Activated naive CD4-positive, alpha-beta T cell (primary cell): Measurements from ENCODE around the gene ENPP6.
"Not testable (repeated sequence)": the region's sequence is repeated elsewhere in the genome, so short reads cannot be mapped to it uniquely, and the experiment has no call there.

Source experiments
- DNase-seq, 4 experiments: peaks; one replicate each; lab custom pipeline; 2025; lab: John Stamatoyannopoulos, UW

Gene ENPP6

GRCh38 chr4:184148738-184149637, 68.7 kb downstream of the ENPP6 start:
- DNase-seq = no peak

- DNase-seq = no peak
These were observed 69.6 kb downstream of the ENPP6 start for GRCh38 chr4:184147858-184148737.

GRCh38 chr4:184146951-184147350, 70.7 kb downstream of the ENPP6 start:
- DNase-seq = no peak

- no peak for DNase-seq
These were observed 72.1 kb downstream of the ENPP6 start for GRCh38 chr4:184145596-184145995.

- DNase-seq = no peak
These were observed 73.7 kb downstream of the ENPP6 start for GRCh38 chr4:184143770-184144564.

- DNase-seq = no peak
These were observed 75.3 kb downstream of the ENPP6 start for GRCh38 chr4:184142121-184143000.

- not testable (repeated sequence) for DNase-seq
These were observed 76.8 kb downstream of the ENPP6 start for GRCh38 chr4:184140901-184141300.

- DNase-seq = no peak
These were observed 81.1 kb downstream of the ENPP6 start for GRCh38 chr4:184136525-184136924.

GRCh38 chr4:184126800-184127199, 90.9 kb downstream of the ENPP6 start:
- DNase-seq = no peak

- DNase-seq = no peak
These were observed 94.9 kb downstream of the ENPP6 start for GRCh38 chr4:184122631-184123408.

GRCh38 chr4:184120549-184121127, 97.0 kb downstream of the ENPP6 start:
- no peak for DNase-seq

- DNase-seq = no peak
These were observed 99.9 kb downstream of the ENPP6 start for GRCh38 chr4:184117662-184118199.

- DNase-seq = no peak
These were observed 102.3 kb downstream of the ENPP6 start for GRCh38 chr4:184115399-184115798.

- no peak for DNase-seq
These were observed 103.2 kb downstream of the ENPP6 start for GRCh38 chr4:184114431-184114830.

GRCh38 chr4:184112006-184112550, 105.6 kb downstream of the ENPP6 start:
- DNase-seq = no peak

GRCh38 chr4:184111233-184111832, 106.3 kb downstream of the ENPP6 start:
- no peak for DNase-seq

- DNase-seq = no peak
These were observed 107.0 kb downstream of the ENPP6 start for GRCh38 chr4:184110452-184111224.

- DNase-seq = no peak
These were observed 109.6 kb downstream of the ENPP6 start for GRCh38 chr4:184108006-184108501.
